ENCODE measurements around the gene LHPP. TPM values are rescaled to one million over a fixed set of nuclear protein-coding genes. Genes with fewer than 3 reads are reported as not detected.

The LHPP gene
- total RNA-seq, 6 donors from 2014 or later, result 12.0 to 21.4 (median 16.4) TPM

- TF ChIP-seq EP300 (IDR thresholded peaks at IDR 0.05) (no peak), POLR2AphosphoS5 (IDR thresholded peaks at IDR 0.05) (no peak), POLR2A (IDR thresholded peaks at IDR 0.05) (peak in 1 of 4 donors; percentile 10), CTCF (IDR thresholded peaks at IDR 0.05) (no peak)
- ATAC-seq (ENCODE audit: low FRiP score in 2 of 2), result peak in 1 of 2 donors; percentile 22
- Histone ChIP-seq H3K36me3 (no peaks in the 10 kb centered on the region), H3K27ac (no peak overlapping the region), H3K9me3 (no peaks in the 10 kb centered on the region), H3K4me1 (peaks cover 14 to 18% (median 17%) of the 10 kb centered on the region in 4 donors), H3K4me3 (no peak overlapping the region), H3K27me3 (no peaks in the 10 kb centered on the region)
- WGBS, 2 donors, result 72 to 80% methylated on average over 13 to 20 of the region's 20 CpGs
- no peak for DNase-seq
Observed at GRCh38 chr10:124520558-124521428, 59.2 kb downstream of the LHPP start.

- H3K4me3 ChIP-seq, result no peak overlapping the region
- H3K9me3 ChIP-seq, result no peaks in the 10 kb centered on the region
- no peaks in the 10 kb centered on the region for H3K27me3 ChIP-seq
- peaks cover 14 to 18% (median 17%) of the 10 kb centered on the region in 4 donors for H3K4me1 ChIP-seq
- no peak for DNase-seq
- WGBS, 2 donors, result 85% methylated on average over 5 to 13 of the region's 13 CpGs
- no peak for ATAC-seq (ENCODE audit: low FRiP score in 2 of 2)
- TF ChIP-seq POLR2AphosphoS5 (IDR thresholded peaks at IDR 0.05) (no peak), EP300 (IDR thresholded peaks at IDR 0.05) (no peak), POLR2A (IDR thresholded peaks at IDR 0.05) (no peak), CTCF (IDR thresholded peaks at IDR 0.05) (no peak)
- H3K27ac ChIP-seq, result no peak overlapping the region
- no peaks in the 10 kb centered on the region for H3K36me3 ChIP-seq
Observed at GRCh38 chr10:124521429-124521871, 59.8 kb downstream of the LHPP start.

- Histone ChIP-seq H3K4me3 (peak overlapping the region in 2 of 4 donors; percentile 33 to 36), H3K36me3 (no peaks in the 10 kb centered on the region), H3K27me3 (no peaks in the 10 kb centered on the region), H3K4me1 (peaks cover 14 to 18% (median 17%) of the 10 kb centered on the region in 4 donors), H3K27ac (peak overlapping the region; percentile 46 to 79 (median 66)), H3K9me3 (no peaks in the 10 kb centered on the region)
- TF ChIP-seq POLR2AphosphoS5 (IDR thresholded peaks at IDR 0.05) (no peak), EP300 (IDR thresholded peaks at IDR 0.05) (no peak), POLR2A (IDR thresholded peaks at IDR 0.05) (no peak), CTCF (IDR thresholded peaks at IDR 0.05) (no peak)
- no peak for DNase-seq
- ATAC-seq (ENCODE audit: low FRiP score in 2 of 2), result no peak
- 78 to 85% methylated on average over 3 to 11 of the region's 13 CpGs for WGBS, 2 donors
Observed at GRCh38 chr10:124522131-124522932, 60.7 kb downstream of the LHPP start.

GRCh38 chr10:124522933-124523871 lies 61.6 kb downstream of the LHPP start:
- Histone ChIP-seq H3K4me1 (peaks cover 14 to 18% (median 17%) of the 10 kb centered on the region in 4 donors), H3K27me3 (no peaks in the 10 kb centered on the region), H3K36me3 (no peaks in the 10 kb centered on the region), H3K4me3 (peak overlapping the region in 3 of 4 donors; percentile 17 to 36 (median 33)), H3K27ac (peak overlapping the region; percentile 46 to 79 (median 66)), H3K9me3 (no peaks in the 10 kb centered on the region)
- peak; percentile 37 to 71 for DNase-seq
- 37 to 45% methylated on average over 15 to 31 of the region's 31 CpGs for WGBS, 2 donors
- ATAC-seq (ENCODE audit: low FRiP score in 2 of 2), result peak; percentile 35 to 47
- TF ChIP-seq CTCF (IDR thresholded peaks at IDR 0.05), result no peak
- TF ChIP-seq POLR2AphosphoS5 (IDR thresholded peaks at IDR 0.05), result peak; percentile 37 to 85
- peak in 1 of 4 donors; percentile 20 for TF ChIP-seq POLR2A (IDR thresholded peaks at IDR 0.05)
- peak in 3 of 4 donors; percentile 41 to 91 (median 84) for TF ChIP-seq EP300 (IDR thresholded peaks at IDR 0.05)
